ENCODE data around the gene IRS2.

- TF ChIP-seq CTCF (IDR thresholded peaks at IDR 0.05): no peak
- no peak for TF ChIP-seq POLR2A (IDR thresholded peaks at IDR 0.05)
- TF ChIP-seq EP300 (IDR thresholded peaks at IDR 0.05): no peak
These were observed 55.5 kb downstream of the IRS2 start for GRCh38 chr13:109730812-109731335.
